ENCODE results near the gene PRKG1. TPM values are rescaled to one million over a fixed set of nuclear protein-coding genes. Genes with fewer than 3 reads are reported as not detected.

PRKG1 gene
- total and polyA plus RNA-seq, 2 of the 4 experiments (the other 2 are of a cell fraction) = 3.5 to 18.3 TPM

GRCh38 chr10:51918440-51918839, 844.2 kb downstream of the PRKG1 start:
- no TSS peak for BruUV-seq (replicated peaks)

More at GRCh38 chr10:51918440-51918839, 844.2 kb downstream of the PRKG1 start:
- no peak overlapping the region for H3K4ac ChIP-seq (ENCODE audit: low read depth, low read length)
- no peak overlapping the region for H2BK15ac ChIP-seq (ENCODE audit: low read depth, low read length)
- dilution Hi-C loops (cut with HindIII; ENCODE audit: low sequenced_read_pairs, unreplicated experiment) = no loop called here
- H2BK20ac ChIP-seq (ENCODE audit: low read depth, low read length) = no peak overlapping the region
- no peak overlapping the region for H2BK120ac ChIP-seq (ENCODE audit: low read depth, low read length)
- H2BK5ac ChIP-seq (ENCODE audit: low read depth, low read length, poor library complexity, severe bottlenecking) = no peak overlapping the region
- TF ChIP-seq RAD21 (IDR thresholded peaks at IDR 0.05; ENCODE audit: low read length) (no peak), ELK1 (IDR thresholded peaks at IDR 0.05; ENCODE audit: borderline replicate concordance, low read depth, low read length) (no peak), BHLHE40 (IDR thresholded peaks at IDR 0.05; ENCODE audit: low read depth, low read length) (no peak), CEBPB (IDR thresholded peaks at IDR 0.05; ENCODE audit: low read depth, low read length) (no peak), MXI1 (IDR thresholded peaks at IDR 0.05; ENCODE audit: borderline replicate concordance, low read depth, low read length) (no peak), MAFK (IDR thresholded peaks at IDR 0.05; ENCODE audit: low read depth, low read length) (no peak), NFE2L2 (IDR thresholded peaks at IDR 0.05; ENCODE audit: low read depth, low read length) (no peak), CTCF (conservative IDR thresholded peaks at IDR 0.05; ENCODE audit: low read depth, low read length) (no peak), MAZ (IDR thresholded peaks at IDR 0.05; ENCODE audit: borderline replicate concordance, low read depth, low read length) (no peak), POLR2A (IDR thresholded peaks at IDR 0.05; ENCODE audit: low read depth, low read length) (no peak), RFX5 (IDR thresholded peaks at IDR 0.05; ENCODE audit: low read depth, low read length) (no peak), CHD1 (IDR thresholded peaks at IDR 0.05; ENCODE audit: low read depth, low read length) (no peak), SMC3 (IDR thresholded peaks at IDR 0.05; ENCODE audit: low read depth, low read length) (no peak)
- H3K9me1 ChIP-seq (ENCODE audit: insufficient read depth, low read length) = no peaks in the 10 kb centered on the region
- H4K8ac ChIP-seq (ENCODE audit: low read depth in 2 of 2, low read length in 2 of 2) = no peak overlapping the region
- no peak overlapping the region for H3K4me3 ChIP-seq (ENCODE audit: insufficient read depth, low read depth, low read length)
- H3K9ac ChIP-seq (ENCODE audit: low read depth, low read length) = no peak overlapping the region
- in situ Hi-C loops (cut with MboI; ENCODE audit: low sequenced_read_pairs) = no loop called here
- H3K79me1 ChIP-seq (ENCODE audit: low read depth in 1 of 2, low read length in 2 of 2) = no peaks in the 10 kb centered on the region
- no peaks in the 10 kb centered on the region for H3K4me1 ChIP-seq (ENCODE audit: control insufficient read depth, insufficient read depth, low read length)
- H2AFZ ChIP-seq (replicated peaks; ENCODE audit: low read length, poor library complexity) = no peak overlapping the region
- no peak overlapping the region for H4K5ac ChIP-seq (ENCODE audit: low read depth, low read length)
- H3K36me3 ChIP-seq (ENCODE audit: control insufficient read depth, insufficient read depth, low read length) = no peaks in the 10 kb centered on the region
- ChIA-PET POLR2A (ENCODE audit: unreplicated experiment) (no interaction called here), CTCF (no interaction called here)
- no peak overlapping the region for H3K56ac ChIP-seq (ENCODE audit: extremely low read depth, insufficient read depth, low read length)
- no peaks in the 10 kb centered on the region for H4K20me1 ChIP-seq (ENCODE audit: insufficient read depth, low read length)
- WGBS, 2 experiments (ENCODE audit: extremely low coverage in 2 of 2, insufficient read length in 1 of 2) = no CpG with 5 or more reads among the region's 2 CpGs
- DNase-seq (no peak), ATAC-seq (ENCODE audit: low read depth) (no peak)
- no peak overlapping the region for H3K4me2 ChIP-seq (ENCODE audit: low read depth, low read length)
- H2AK5ac ChIP-seq (ENCODE audit: low read depth, low read length) = no peak overlapping the region
- H3K9me3 ChIP-seq (ENCODE audit: control insufficient read depth, insufficient read depth, low read length) = no peaks in the 10 kb centered on the region
- H3K14ac ChIP-seq (replicated peaks; ENCODE audit: low read depth, low read length) = no peak overlapping the region
- no peak overlapping the region for H3K27ac ChIP-seq (ENCODE audit: insufficient read depth, low read length)
- intact Hi-C loops (cut with micrococcal nuclease) = no loop called here
- H3K18ac ChIP-seq (ENCODE audit: low read depth, low read length) = no peak overlapping the region
- no peak overlapping the region for H4K91ac ChIP-seq (ENCODE audit: insufficient read depth, low read depth, low read length)
- H3K23ac ChIP-seq (ENCODE audit: low read depth, low read length) = no peak overlapping the region
- H3K27me3 ChIP-seq (ENCODE audit: control insufficient read depth, insufficient read depth, low read length) = no peaks in the 10 kb centered on the region
- no peak overlapping the region for H2AK9ac ChIP-seq (replicated peaks; ENCODE audit: low read depth, low read length, poor library complexity)
